Panc1 (cell line): ENCODE measurements around the gene SIRT6.
"Not testable (repeated sequence)": the region's sequence is repeated elsewhere in the genome, so short reads cannot be mapped to it uniquely, and the experiment has no call there.

ENCODE experiments used
- SIN3A ChIP-seq: IDR thresholded peaks from 2 replicates; pipeline ENCODE4 v1.6.1; 2012; ENCODE audit warnings: low read depth, mild to moderate bottlenecking, low read length, moderate library complexity, borderline replicate concordance; ENCODE audit not compliant: insufficient read depth
- TF ChIP-seq, protein P1 (sequence below): fragments of 450-650 bp; IDR thresholded peaks from 2 replicates; pipeline ENCODE4 v1.5.1; 2017; ENCODE audit warnings: mild to moderate bottlenecking

DNA sequence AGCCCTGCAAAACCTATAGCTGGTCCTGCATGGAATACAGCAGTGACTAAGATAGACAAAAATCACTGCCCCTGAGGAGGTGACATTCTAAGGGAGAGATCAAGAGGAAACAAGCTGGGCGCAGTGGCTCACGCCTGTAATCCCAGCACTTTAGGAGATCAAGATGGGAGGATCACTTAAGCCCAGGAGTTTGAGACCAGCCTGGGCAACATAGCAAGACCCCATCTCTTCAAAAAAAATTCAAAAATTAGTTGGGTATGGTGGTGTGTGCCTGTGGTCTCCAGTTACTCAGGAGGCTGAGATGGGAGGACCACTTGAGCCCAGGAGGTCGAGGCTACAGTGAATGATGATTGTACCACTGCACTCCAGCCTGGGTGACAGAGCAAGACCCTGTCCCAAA lies 10.2 kb upstream of the SIRT6 start:
- TF ChIP-seq, protein P1, sequence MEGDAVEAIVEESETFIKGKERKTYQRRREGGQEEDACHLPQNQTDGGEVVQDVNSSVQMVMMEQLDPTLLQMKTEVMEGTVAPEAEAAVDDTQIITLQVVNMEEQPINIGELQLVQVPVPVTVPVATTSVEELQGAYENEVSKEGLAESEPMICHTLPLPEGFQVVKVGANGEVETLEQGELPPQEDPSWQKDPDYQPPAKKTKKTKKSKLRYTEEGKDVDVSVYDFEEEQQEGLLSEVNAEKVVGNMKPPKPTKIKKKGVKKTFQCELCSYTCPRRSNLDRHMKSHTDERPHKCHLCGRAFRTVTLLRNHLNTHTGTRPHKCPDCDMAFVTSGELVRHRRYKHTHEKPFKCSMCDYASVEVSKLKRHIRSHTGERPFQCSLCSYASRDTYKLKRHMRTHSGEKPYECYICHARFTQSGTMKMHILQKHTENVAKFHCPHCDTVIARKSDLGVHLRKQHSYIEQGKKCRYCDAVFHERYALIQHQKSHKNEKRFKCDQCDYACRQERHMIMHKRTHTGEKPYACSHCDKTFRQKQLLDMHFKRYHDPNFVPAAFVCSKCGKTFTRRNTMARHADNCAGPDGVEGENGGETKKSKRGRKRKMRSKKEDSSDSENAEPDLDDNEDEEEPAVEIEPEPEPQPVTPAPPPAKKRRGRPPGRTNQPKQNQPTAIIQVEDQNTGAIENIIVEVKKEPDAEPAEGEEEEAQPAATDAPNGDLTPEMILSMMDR: not testable (repeated sequence)
- not testable (repeated sequence) for TF ChIP-seq SIN3A
